Activated effector memory CD4-positive, alpha-beta T cell treated with anti-CD3 and anti-CD28 coated beads, Interleukin-2, amount 50 U/mL, for 16 hours (primary cell): Measurements from ENCODE around the gene IFT20.
A peak's percentile ranks its signal among the peaks of the same experiment; 100 is the strongest.
"Not testable (repeated sequence)": the region's sequence is repeated elsewhere in the genome, so short reads cannot be mapped to it uniquely, and the experiment has no call there.

Source experiments
- DNase-seq: peaks from one replicate; pipeline ENCODE4 v3.0.0-alpha.2; 2020

Gene IFT20

DNA sequence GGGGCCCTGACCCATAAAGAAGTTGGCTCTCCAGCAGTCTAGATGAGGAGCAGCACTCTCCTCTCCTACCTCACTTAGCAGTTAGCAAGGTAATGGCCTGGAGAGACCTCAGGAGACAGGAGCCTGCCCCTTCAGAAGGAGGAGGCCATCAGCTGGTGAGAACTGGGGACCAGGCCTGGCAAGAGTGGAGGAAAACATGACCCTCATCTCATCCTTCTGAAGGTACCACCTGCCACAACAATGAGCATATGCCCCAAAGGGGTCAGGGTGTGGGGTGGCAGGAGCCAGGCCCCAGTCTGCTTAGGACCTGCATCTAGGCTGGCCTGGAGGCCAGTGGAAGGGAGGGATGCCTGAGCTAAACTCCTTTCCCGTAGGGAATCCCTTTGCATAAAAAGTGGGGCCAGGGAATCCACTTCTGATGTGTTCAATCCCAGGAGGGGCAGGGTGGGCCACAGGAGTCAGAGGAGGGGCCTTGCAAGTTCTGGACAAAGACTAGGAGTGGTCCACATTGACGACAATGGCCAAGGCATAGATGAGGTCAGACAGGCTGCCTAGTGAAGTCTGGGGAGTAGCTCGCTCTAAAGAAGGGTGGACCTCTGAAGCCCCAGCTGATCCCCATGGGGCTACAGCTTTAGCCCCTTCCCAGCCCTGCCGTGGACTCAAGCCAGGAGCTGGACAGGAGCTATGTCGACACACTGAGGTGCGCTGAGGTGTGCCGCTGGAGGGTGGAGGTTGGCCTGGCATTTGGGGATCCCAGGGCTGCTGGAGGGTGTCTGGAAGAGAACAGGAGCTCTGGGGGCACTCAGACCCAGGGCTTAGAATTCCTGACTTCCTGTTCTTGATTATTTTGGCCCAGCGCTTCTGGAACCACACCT is 28.7 kb upstream of the IFT20 start:
- DNase-seq, result no peak

DNA sequence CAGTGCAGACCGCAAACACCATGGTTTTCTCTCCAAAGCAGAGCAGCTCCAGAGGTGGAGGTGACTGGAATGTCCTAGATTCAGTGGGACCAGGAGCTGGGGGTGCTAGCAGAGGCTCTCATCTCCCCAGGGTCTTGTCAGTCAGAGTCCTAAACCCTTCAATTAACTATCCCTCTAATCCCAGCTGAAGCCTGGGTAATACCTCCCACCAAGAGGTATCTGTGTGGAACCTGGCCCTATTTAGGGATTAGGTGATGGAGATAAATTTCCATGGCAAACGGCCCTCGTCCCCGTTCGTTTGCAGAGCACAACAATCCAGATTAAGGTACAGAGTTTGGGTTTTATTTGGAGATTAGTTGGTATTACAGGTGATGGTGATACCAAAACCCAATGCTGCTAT is 27.9 kb upstream of the IFT20 start:
- DNase-seq, result no peak

DNA sequence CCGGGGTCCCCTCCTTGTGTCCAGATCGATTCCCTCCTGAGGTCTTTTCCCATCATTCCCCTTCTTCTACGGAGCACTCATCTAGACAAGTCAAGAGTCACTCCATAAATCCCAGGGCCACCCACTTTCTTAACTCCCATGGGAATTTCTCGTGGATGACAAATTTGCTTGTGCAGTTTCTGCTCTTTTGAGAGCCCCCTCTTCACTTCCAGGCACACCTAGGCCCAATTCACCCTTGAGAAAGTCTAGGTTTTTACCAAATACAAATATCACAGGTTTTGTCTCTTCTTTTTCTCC is 22.6 kb upstream of the IFT20 start:
- no peak for DNase-seq

DNA sequence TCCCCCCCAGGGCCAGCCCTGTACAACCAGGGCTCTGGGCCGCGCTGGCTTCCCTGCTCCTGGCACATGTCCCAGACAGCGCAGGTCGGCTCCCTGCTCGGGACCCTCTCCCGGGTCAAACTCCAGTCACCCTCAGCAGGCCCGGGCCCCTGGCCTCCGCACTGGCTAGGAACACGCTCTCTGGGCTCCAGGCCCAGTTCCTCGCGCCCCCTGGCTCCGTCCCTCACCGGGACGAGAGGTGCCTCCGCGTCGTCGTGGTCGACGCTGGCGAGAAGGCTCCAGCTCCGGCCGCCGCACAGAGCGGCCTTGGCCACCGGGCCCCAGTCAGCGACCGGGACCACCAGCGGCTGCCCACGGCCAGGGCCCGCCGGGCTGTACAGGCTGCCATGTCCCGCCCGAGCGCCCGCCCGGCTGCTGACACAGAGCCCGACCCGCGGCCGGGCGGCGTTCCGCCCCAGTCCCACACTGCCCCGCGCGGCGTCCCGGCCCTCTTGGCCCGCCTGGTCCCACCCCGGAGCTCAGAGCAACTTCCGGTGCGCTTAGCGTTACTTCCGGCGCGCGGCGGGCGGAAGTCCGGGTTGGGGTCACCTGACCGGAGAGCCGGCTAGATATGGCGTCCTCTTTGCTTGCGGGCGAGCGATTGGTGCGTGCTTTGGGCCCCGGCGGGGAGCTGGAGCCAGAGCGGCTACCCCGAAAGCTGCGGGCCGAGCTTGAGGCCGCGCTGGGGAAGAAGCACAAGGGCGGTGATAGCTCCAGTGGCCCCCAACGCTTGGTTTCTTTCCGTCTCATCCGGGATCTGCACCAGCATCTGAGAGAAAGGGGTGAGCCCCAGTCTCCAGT is 22.0 kb upstream of the IFT20 start, which contains the start of gene POLDIP2:
Gene POLDIP2, minus strand, starts transcription at position 467 of the 840 bp plus-strand sequence. Its CDS starts 79 bp downstream, at position 388.
- peak; percentile 99 for DNase-seq

DNA sequence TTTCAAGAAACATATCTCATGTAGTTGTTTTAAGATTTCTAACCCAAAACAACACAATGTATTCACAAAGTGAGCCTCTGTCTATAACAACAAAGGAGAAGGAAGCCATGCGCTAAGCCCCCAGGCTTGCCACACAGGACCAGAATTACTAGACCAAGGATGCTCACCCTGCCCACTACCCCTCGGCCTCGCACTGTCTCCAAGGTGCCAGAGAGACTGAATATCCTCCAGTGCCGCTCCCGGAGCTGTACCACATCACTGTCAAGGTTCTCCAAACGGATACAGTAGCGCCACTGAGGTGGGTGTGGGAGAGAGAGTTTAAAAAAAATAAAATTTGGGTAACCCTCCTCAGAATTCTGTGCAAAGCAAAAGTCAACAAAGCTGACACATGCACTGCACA is 15.0 kb upstream of the IFT20 start:
- DNase-seq, result no peak

DNA sequence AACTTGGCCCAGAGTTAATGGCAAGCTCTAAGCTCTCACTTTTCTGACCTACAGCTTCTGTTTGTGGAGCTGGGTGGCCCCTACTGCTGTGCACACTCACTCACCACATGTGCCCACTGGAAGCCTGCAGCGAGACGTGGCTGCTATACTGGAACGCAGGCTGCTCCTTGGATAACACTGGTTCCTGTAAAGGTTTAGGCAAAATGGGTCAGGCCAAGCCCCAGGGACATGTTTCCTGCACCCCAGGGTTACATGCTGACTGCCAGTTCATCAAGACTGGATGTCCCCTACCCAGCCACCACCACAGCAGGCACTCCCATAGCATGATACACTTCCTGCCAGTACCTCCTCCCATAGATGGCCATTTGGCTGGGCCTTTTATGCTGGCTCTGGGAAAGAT is 13.7 kb upstream of the IFT20 start:
- DNase-seq, result peak; percentile 57

DNA sequence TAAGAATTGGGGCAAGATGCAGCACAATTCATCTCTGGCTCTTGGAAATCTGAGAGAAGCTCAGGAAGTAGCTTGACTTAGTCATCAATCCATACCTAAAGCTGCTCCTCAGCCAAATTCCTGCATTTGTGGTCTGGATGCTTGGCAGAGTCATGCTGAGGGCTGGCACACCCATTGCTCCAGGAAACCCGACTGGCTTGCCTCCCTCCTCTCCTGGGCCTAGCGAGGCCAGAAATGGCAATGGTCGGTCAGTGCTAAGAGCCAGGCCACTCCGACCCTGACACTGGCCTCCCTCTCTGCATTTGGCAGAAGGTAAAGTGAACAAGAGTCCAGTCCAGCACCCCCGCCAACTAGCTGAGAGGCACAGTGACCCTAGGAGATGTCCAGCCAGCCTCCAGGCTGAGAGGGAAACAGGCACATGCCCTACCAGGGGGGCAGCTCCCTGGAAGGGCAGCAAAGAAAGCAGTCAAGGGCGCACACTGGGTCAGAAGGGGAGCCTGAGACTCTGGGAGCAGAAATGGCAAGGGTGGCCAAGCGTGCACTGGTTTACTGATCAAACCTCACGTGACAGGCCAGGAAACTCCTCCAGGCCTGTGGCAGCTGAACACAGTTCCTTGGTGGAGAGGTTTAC is 12.1 kb upstream of the IFT20 start:
- peak; percentile 33 for DNase-seq

GRCh38 chr17:28346746-28347246 is 11.5 kb upstream of the IFT20 start:
- no peak for DNase-seq

GRCh38 chr17:28346199-28346580 is 10.9 kb upstream of the IFT20 start:
- DNase-seq, result no peak

GRCh38 chr17:28345419-28346198 is 10.3 kb upstream of the IFT20 start:
- DNase-seq, result no peak

- DNase-seq, result no peak
These were observed 9.2 kb upstream of the IFT20 start for GRCh38 chr17:28344435-28344901.

- DNase-seq, result no peak
These were observed 8.7 kb upstream of the IFT20 start for GRCh38 chr17:28344011-28344410.

DNA sequence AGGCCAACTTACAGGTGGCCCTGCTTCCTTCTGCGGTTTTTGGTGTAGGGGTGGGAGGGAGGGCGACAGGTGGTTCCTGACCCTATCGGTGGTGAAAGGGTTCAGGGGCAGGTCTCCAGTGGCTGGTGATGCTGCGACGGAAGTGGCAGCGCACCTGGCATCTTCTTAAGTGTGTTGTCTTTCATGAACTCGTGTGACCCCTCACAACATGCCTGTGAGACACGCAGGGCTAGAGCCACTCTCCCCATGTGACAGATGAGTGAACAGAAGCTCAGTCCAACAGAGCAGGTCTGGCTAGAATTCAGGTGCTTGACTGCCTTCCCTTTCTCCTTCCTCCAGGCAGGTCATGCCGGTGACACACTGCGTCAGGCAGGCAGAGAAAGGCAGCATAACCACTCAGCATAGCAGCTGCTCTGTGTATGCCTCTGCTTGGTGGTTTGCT is 8.2 kb upstream of the IFT20 start:
- DNase-seq, result no peak

GRCh38 chr17:28342313-28342712 is 7.0 kb upstream of the IFT20 start:
- no peak for DNase-seq

DNA sequence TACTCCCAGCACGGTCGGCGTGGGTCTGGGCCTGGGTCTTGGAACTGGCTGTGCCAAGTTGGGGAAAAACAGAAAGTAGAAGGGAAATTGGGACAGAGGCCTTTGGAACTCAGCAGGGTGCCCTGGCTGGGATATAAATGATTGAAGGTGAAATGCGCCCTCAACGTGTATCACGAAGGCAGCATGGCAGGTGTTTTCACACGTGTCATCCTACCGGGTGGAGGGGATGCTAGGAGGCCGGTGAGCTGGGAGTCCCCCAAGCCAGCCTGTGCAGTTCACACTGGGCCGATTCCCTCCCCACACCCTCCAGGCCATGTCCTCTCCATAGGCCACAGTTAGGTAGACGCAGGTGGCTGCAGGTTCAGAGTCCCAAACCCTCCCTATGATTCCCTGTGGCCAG is 6.2 kb upstream of the IFT20 start:
- DNase-seq, result no peak

GRCh38 chr17:28340374-28340773 is 5.1 kb upstream of the IFT20 start:
- DNase-seq, result no peak

DNA sequence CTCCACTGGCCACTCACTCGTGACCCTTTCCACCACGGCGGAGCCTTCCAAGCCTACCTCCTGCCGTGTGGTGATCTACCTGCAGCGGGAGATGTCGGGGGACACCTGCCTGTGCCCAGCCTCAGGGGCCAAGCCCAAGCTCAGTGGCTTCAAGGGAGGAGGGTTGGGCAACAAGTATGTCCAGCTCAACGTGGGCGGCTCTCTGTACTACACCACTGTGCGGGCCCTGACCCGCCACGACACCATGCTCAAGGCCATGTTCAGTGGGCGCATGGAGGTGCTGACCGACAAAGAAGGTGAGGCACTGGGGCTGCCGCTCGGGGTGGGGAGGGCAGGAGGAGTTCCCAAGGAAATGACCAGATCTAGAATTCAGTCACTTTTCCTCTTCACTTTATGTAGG is 4.2 kb upstream of the IFT20 start:
- DNase-seq, result no peak

GRCh38 chr17:28338769-28339212 is 3.5 kb upstream of the IFT20 start:
- not testable (repeated sequence) for DNase-seq

DNA sequence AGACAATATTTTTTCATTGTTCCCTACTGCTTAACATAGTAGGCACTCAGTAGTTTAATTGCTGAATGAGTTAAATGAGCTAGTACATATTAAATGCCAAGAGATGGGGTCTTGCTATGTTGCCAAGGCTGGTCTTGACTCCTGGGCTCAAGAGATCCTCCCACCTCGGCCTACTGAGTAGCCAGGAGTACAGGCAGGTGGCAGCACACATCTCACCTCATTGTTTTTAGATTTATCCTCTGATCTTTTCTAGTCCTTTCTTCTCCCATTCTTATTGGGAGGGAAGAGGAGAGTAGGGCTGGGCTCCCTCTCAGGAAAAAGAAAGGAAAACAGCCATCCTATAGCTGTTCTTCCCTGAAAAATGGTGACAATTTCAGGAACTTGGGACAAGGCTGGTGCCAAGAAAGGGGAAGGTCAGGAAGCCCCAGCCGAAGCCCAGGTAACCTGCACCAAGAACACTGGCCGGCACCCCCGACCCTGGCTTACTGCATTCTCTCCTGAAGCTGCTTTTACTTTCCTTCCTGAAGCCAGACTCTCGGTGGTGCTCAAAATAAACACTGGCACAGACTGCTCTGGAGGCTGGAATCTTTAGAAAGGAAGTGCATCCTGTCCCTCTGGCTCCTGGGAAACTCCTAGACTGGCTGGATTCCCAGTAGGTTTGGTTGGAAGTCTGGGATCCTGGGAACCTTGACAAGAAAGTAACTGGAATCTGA is 2.9 kb upstream of the IFT20 start:
- peak; percentile 33 for DNase-seq

- peak; percentile 72 for DNase-seq
These were observed 943 bp upstream of the IFT20 start for GRCh38 chr17:28335959-28336871.
